Keratinocyte (primary cell): ENCODE results near the gene PCCA. TPM values are rescaled to one million over a fixed set of nuclear protein-coding genes. Genes with fewer than 3 reads are reported as not detected.
"Not testable (repeated sequence)": the region's sequence is repeated elsewhere in the genome, so short reads cannot be mapped to it uniquely, and the experiment has no call there.

Source experiments
- DNase-seq: peaks from one replicate; pipeline ENCODE4 v3.0.0-alpha.2; 2011; ENCODE audit warnings: low read depth, missing footprints, low spot score
- FAIRE-seq: peaks from 2 replicates; lab custom pipeline; 2011; peaks lifted over from hg19 to GRCh38; lab: Jason Lieb, UNC
- H2AFZ ChIP-seq: 2 replicates; pipeline ENCODE4 v1.6.0; 2012; ENCODE audit warnings: low read length, control low read depth, inconsistent platforms; ENCODE audit not compliant: control insufficient read depth
- H3K27ac ChIP-seq: 2 replicates; pipeline ENCODE4 v1.5.1; 2011; ENCODE audit warnings: low read length; ENCODE audit not compliant: control insufficient read depth, insufficient read depth
- H3K27me3 ChIP-seq: 3 replicates; pipeline ENCODE4 v1.6.0; 2011; ENCODE audit warnings: low read length; ENCODE audit not compliant: control insufficient read depth, insufficient read depth; ENCODE audit errors: extremely low read depth
- H3K36me3 ChIP-seq, 2 experiments: 2 replicates in 1 of 2; 3 replicates in 1 of 2; pipeline ENCODE4 v1.5.1; 2011; ENCODE audit warnings: low read length in 2 of 2, mild to moderate bottlenecking in 1 of 2; ENCODE audit not compliant: control insufficient read depth in 2 of 2, insufficient read depth in 2 of 2; ENCODE audit errors: extremely low read depth in 1 of 2
- H3K4me1 ChIP-seq: 3 replicates; pipeline ENCODE4 v1.5.1; 2011; ENCODE audit warnings: low read length; ENCODE audit not compliant: control insufficient read depth, insufficient read depth; ENCODE audit errors: extremely low read depth
- H3K4me2 ChIP-seq: 3 replicates; pipeline ENCODE4 v1.6.0; 2011; ENCODE audit warnings: low read depth, low read length; ENCODE audit not compliant: control insufficient read depth, insufficient read depth; ENCODE audit errors: extremely low read depth
- H3K4me3 ChIP-seq, 3 experiments: fragments of 200-600 bp in 1 of 3; sonication (generic) in 1 of 3; 2 replicates in 2 of 3; 3 replicates in 1 of 3; pipeline ENCODE4 v1.5.1; 2011 to 2016; ENCODE audit warnings: low read length in 3 of 3, mild to moderate bottlenecking in 3 of 3, control low read depth in 2 of 3, inconsistent platforms in 1 of 3, low read depth in 1 of 3, mixed read lengths in 1 of 3, mixed run types in 1 of 3, moderate library complexity in 1 of 3; ENCODE audit not compliant: control insufficient read depth in 2 of 3, insufficient read depth in 2 of 3; ENCODE audit errors: extremely low read depth in 1 of 3
- H3K79me2 ChIP-seq: 2 replicates; pipeline ENCODE4 v1.6.0; 2012; ENCODE audit warnings: low read length; ENCODE audit not compliant: control insufficient read depth, insufficient read depth
- H3K9ac ChIP-seq: 3 replicates; pipeline ENCODE4 v1.6.0; 2011; ENCODE audit warnings: low read length; ENCODE audit not compliant: control insufficient read depth, insufficient read depth; ENCODE audit errors: extremely low read depth
- H3K9me1 ChIP-seq: 3 replicates; pipeline ENCODE4 v1.6.0; 2011; ENCODE audit warnings: low read length; ENCODE audit not compliant: control insufficient read depth, insufficient read depth; ENCODE audit errors: extremely low read depth
- H3K9me3 ChIP-seq: 2 replicates; pipeline ENCODE4 v1.5.1; 2012; ENCODE audit warnings: low read depth, low read length; ENCODE audit not compliant: control insufficient read depth
- H4K20me1 ChIP-seq: 3 replicates; pipeline ENCODE4 v1.6.0; 2011; ENCODE audit warnings: low read length; ENCODE audit not compliant: control insufficient read depth, insufficient read depth; ENCODE audit errors: extremely low read depth
- CTCF ChIP-seq, 3 experiments: IDR thresholded peaks in 1 of 3; conservative IDR thresholded peaks in 1 of 3; optimal IDR thresholded peaks in 1 of 3; 2 replicates in 2 of 3; 3 replicates in 1 of 3; pipeline versions ENCODE3 to v1.5.1; 2011; ENCODE audit warnings: low read length in 3 of 3, mild to moderate bottlenecking in 3 of 3, moderate library complexity in 2 of 3, control low read depth in 1 of 3, inconsistent platforms in 1 of 3; ENCODE audit not compliant: insufficient read depth in 2 of 3; ENCODE audit errors: extremely low read depth in 1 of 3
- EZH2 ChIP-seq: IDR thresholded peaks from one replicate; pipeline ENCODE4 v1.6.1; 2012; ENCODE audit warnings: inconsistent platforms, mild to moderate bottlenecking, low read length, moderate library complexity
- dilution Hi-C: fragments of 300-500 bp; cut with MboI; formaldehyde crosslinking; loops from one replicate; pipeline ENCODE4 v1.7.0; 2020; ENCODE audit warnings: low sequenced_read_pairs; ENCODE audit not compliant: extremely low pct_ligation_motif_present
- polyA plus RNA-seq, 5 experiments: library from polyadenylated mRNA; depleted of rRNA in 3 of 5; stranded (reverse) in 3 of 5; stranded (forward) in 1 of 5; unstranded in 1 of 5; fragments of >200 nt; gene quantifications; 1 replicate in 1 of 5; 2 replicates in 3 of 5; 3 replicates in 1 of 5; pipeline versions ENCODE4 v1.2.1 to v1.2.3, GENCODE V29; 2011 to 2012; ENCODE audit warnings: missing spikeins in 2 of 5, low read depth in 1 of 5, low replicate concordance in 1 of 5

The PCCA gene
- polyA plus RNA-seq, 1 donor (not counting 4 experiments of a cell fraction or from before 2014, with no cell fraction given) = 8.1 TPM

GRCh38 chr13:100523411-100523810 is 434.5 kb downstream of the PCCA start:
- Histone ChIP-seq H3K9me1 (no peaks in the 10 kb centered on the region), H3K27me3 (no peaks in the 10 kb centered on the region), H3K27ac (no peak overlapping the region), H4K20me1 (no peaks in the 10 kb centered on the region), H3K9ac (no peak overlapping the region), H3K79me2 (no peaks in the 10 kb centered on the region), H3K9me3 (no peaks in the 10 kb centered on the region), H3K4me3 (no peak overlapping the region), H2AFZ (no peak overlapping the region), H3K4me2 (no peak overlapping the region), H3K36me3 (peaks cover 0 to 3% of the 10 kb centered on the region in 2 experiments), H3K4me1 (no peaks in the 10 kb centered on the region)
- no peak for TF ChIP-seq EZH2
- no peak for TF ChIP-seq CTCF (optimal IDR thresholded peaks at IDR 0.05 in 1 of 3, IDR thresholded peaks at IDR 0.05 in 1 of 3, conservative IDR thresholded peaks at IDR 0.05 in 1 of 3; ENCODE audit: extremely low read depth in 1 of 3, insufficient read depth in 2 of 3, low read length in 3 of 3)
- DNase-seq = no peak
- dilution Hi-C loops = no loop called here
- FAIRE-seq = no peak

GRCh38 chr13:100523981-100524386 is 435.1 kb downstream of the PCCA start:
- peaks cover 0 to 3% of the 10 kb centered on the region in 2 experiments for H3K36me3 ChIP-seq
- H3K4me2 ChIP-seq = no peak overlapping the region
- FAIRE-seq (no peak), DNase-seq (no peak)
- no peaks in the 10 kb centered on the region for H3K9me1 ChIP-seq
- H3K4me3 ChIP-seq = no peak overlapping the region
- H3K27me3 ChIP-seq = no peaks in the 10 kb centered on the region
- no peak overlapping the region for H2AFZ ChIP-seq
- dilution Hi-C loops = no loop called here
- H3K27ac ChIP-seq = no peak overlapping the region
- no peaks in the 10 kb centered on the region for H4K20me1 ChIP-seq
- H3K9me3 ChIP-seq = no peaks in the 10 kb centered on the region
- no peaks in the 10 kb centered on the region for H3K79me2 ChIP-seq
- H3K4me1 ChIP-seq = no peaks in the 10 kb centered on the region
- no peak for TF ChIP-seq EZH2
- no peak for TF ChIP-seq CTCF (optimal IDR thresholded peaks at IDR 0.05 in 1 of 3, IDR thresholded peaks at IDR 0.05 in 1 of 3, conservative IDR thresholded peaks at IDR 0.05 in 1 of 3; ENCODE audit: extremely low read depth in 1 of 3, insufficient read depth in 2 of 3, low read length in 3 of 3)
- H3K9ac ChIP-seq = no peak overlapping the region

- H3K27me3 ChIP-seq, H3K9me3 ChIP-seq, H3K4me3 ChIP-seq, H3K9ac ChIP-seq, H3K36me3 ChIP-seq, H3K4me1 ChIP-seq, H3K27ac ChIP-seq, H3K9me1 ChIP-seq, H3K4me2 ChIP-seq, FAIRE-seq, dilution Hi-C loops, H2AFZ ChIP-seq, H3K79me2 ChIP-seq, DNase-seq, H4K20me1 ChIP-seq: not testable (repeated sequence)
These were observed 435.8 kb downstream of the PCCA start for GRCh38 chr13:100524688-100525087.
